ENCODE data around the gene ALKBH4.
"Not testable (repeated sequence)": the region's sequence is repeated elsewhere in the genome, so short reads cannot be mapped to it uniquely, and the experiment has no call there.

DNA sequence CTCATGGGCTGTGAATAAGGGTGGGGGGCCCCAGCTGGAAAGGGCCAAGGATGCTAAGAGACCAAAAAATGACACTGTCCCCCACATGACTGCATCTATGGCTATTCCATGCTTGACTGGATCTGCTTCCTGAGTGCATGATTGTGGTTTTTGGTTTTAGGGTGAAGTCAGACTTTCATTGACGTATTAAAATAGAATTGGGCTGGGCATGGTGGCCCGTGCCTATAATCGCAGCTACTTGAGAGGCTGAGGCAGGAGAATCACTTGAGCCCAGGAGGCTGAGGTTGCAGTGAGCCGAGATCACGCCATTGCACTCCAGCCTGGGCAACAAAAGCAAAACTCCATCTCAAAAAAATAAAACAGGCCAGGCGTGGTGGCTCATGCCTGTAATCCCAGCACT, 56.1 kb downstream of the ALKBH4 start:
- TF ChIP-seq CBX8 (IDR thresholded peaks at IDR 0.05; ENCODE audit: borderline replicate concordance, low read depth, low read length); JUND (IDR thresholded peaks at IDR 0.05; ENCODE audit: low read length); POLR2A (IDR thresholded peaks at IDR 0.05; ENCODE audit: control extremely low read depth in 1 of 2, low read depth in 2 of 2, low read length in 2 of 2); NRF1 (IDR thresholded peaks at IDR 0.05; ENCODE audit: low read depth, low read length); YY1 (IDR thresholded peaks at IDR 0.05; ENCODE audit: low read depth, low read length); CHD2 (IDR thresholded peaks at IDR 0.05; ENCODE audit: low read length); GABPA (IDR thresholded peaks at IDR 0.05; ENCODE audit: borderline replicate concordance, insufficient read depth, low read length); SP2 (IDR thresholded peaks at IDR 0.05; ENCODE audit: low read length); EGR1 (IDR thresholded peaks at IDR 0.05; ENCODE audit: borderline replicate concordance, low read depth, low read length); CBX5 (IDR thresholded peaks at IDR 0.05; ENCODE audit: low read depth, low read length): not testable (repeated sequence)
- TF ChIP-seq, protein P1, sequence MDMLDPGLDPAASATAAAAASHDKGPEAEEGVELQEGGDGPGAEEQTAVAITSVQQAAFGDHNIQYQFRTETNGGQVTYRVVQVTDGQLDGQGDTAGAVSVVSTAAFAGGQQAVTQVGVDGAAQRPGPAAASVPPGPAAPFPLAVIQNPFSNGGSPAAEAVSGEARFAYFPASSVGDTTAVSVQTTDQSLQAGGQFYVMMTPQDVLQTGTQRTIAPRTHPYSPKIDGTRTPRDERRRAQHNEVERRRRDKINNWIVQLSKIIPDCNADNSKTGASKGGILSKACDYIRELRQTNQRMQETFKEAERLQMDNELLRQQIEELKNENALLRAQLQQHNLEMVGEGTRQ (IDR thresholded peaks at IDR 0.05; ENCODE audit: low read length), result not testable (repeated sequence)
- TF ChIP-seq, protein P2, sequence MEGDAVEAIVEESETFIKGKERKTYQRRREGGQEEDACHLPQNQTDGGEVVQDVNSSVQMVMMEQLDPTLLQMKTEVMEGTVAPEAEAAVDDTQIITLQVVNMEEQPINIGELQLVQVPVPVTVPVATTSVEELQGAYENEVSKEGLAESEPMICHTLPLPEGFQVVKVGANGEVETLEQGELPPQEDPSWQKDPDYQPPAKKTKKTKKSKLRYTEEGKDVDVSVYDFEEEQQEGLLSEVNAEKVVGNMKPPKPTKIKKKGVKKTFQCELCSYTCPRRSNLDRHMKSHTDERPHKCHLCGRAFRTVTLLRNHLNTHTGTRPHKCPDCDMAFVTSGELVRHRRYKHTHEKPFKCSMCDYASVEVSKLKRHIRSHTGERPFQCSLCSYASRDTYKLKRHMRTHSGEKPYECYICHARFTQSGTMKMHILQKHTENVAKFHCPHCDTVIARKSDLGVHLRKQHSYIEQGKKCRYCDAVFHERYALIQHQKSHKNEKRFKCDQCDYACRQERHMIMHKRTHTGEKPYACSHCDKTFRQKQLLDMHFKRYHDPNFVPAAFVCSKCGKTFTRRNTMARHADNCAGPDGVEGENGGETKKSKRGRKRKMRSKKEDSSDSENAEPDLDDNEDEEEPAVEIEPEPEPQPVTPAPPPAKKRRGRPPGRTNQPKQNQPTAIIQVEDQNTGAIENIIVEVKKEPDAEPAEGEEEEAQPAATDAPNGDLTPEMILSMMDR (IDR thresholded peaks at IDR 0.05; ENCODE audit: control extremely low read depth in 1 of 3, insufficient read depth in 1 of 3, low read depth in 1 of 3, low read length in 3 of 3), result not testable (repeated sequence)
